ENCODE results near the gene PIEZO2. TPM values are rescaled to one million over a fixed set of nuclear protein-coding genes. Genes with fewer than 3 reads are reported as not detected.
"Not testable (repeated sequence)": the region's sequence is repeated elsewhere in the genome, so short reads cannot be mapped to it uniquely, and the experiment has no call there.

PIEZO2 gene
- total RNA-seq, 1 donor from 2014 or later: 256 TPM

GRCh38 chr18:10850216-10850615 is 299.2 kb downstream of the PIEZO2 start:
- DNase-seq (ENCODE audit: low read depth in 2 of 2): no peak

- DNase-seq (ENCODE audit: low read depth in 2 of 2): no peak
Measured at GRCh38 chr18:10847907-10848306, 301.5 kb downstream of the PIEZO2 start.

GRCh38 chr18:10847408-10847790 is 302.0 kb downstream of the PIEZO2 start:
- DNase-seq (ENCODE audit: low read depth in 2 of 2): no peak

- DNase-seq (ENCODE audit: low read depth in 2 of 2): no peak
Measured at GRCh38 chr18:10846657-10847407, 302.5 kb downstream of the PIEZO2 start.

- DNase-seq (ENCODE audit: low read depth in 2 of 2): not testable (repeated sequence)
Measured at GRCh38 chr18:10846035-10846434, 303.3 kb downstream of the PIEZO2 start.

GRCh38 chr18:10843565-10843964 is 305.8 kb downstream of the PIEZO2 start:
- DNase-seq (ENCODE audit: low read depth in 2 of 2): no peak

- DNase-seq (ENCODE audit: low read depth in 2 of 2): no peak
Measured at GRCh38 chr18:10842861-10843260, 306.5 kb downstream of the PIEZO2 start.

- DNase-seq (ENCODE audit: low read depth in 2 of 2): no peak
Measured at GRCh38 chr18:10842371-10842770, 307.0 kb downstream of the PIEZO2 start.

- DNase-seq (ENCODE audit: low read depth in 2 of 2): no peak
Measured at GRCh38 chr18:10841203-10841602, 308.2 kb downstream of the PIEZO2 start.

GRCh38 chr18:10840743-10841142 is 308.6 kb downstream of the PIEZO2 start:
- peak in 1 of 2 donors; percentile 85 for DNase-seq (ENCODE audit: low read depth in 2 of 2)

GRCh38 chr18:10839421-10839820 is 309.9 kb downstream of the PIEZO2 start:
- DNase-seq (ENCODE audit: low read depth in 2 of 2): no peak

GRCh38 chr18:10838553-10838952 is 310.8 kb downstream of the PIEZO2 start:
- no peak for DNase-seq (ENCODE audit: low read depth in 2 of 2)

GRCh38 chr18:10834128-10834815 is 315.1 kb downstream of the PIEZO2 start:
- no peak for DNase-seq (ENCODE audit: low read depth in 2 of 2)

GRCh38 chr18:10833656-10834055 is 315.7 kb downstream of the PIEZO2 start:
- DNase-seq (ENCODE audit: low read depth in 2 of 2): no peak

- DNase-seq (ENCODE audit: low read depth in 2 of 2): no peak
Measured at GRCh38 chr18:10826400-10826799, 323.0 kb downstream of the PIEZO2 start.

GRCh38 chr18:10822456-10822855 is 326.9 kb downstream of the PIEZO2 start:
- DNase-seq (ENCODE audit: low read depth in 2 of 2): peak in 1 of 2 donors; percentile 20

GRCh38 chr18:10820681-10821080 is 328.7 kb downstream of the PIEZO2 start:
- no peak for DNase-seq (ENCODE audit: low read depth in 2 of 2)

GRCh38 chr18:10814336-10814735 is 335.0 kb downstream of the PIEZO2 start:
- no peak for DNase-seq (ENCODE audit: low read depth in 2 of 2)

GRCh38 chr18:10805587-10806118 is 343.7 kb downstream of the PIEZO2 start:
- DNase-seq (ENCODE audit: low read depth in 2 of 2): no peak

- DNase-seq (ENCODE audit: low read depth in 2 of 2): no peak
Measured at GRCh38 chr18:10804126-10804525, 345.2 kb downstream of the PIEZO2 start.

GRCh38 chr18:10798727-10799550 is 350.4 kb downstream of the PIEZO2 start:
- DNase-seq (ENCODE audit: low read depth in 2 of 2): no peak

- DNase-seq (ENCODE audit: low read depth in 2 of 2): no peak
Measured at GRCh38 chr18:10797896-10798295, 351.5 kb downstream of the PIEZO2 start.

Measured in lung microvascular endothelial cell (primary cell).